Body of pancreas (tissue), 4 donors: ENCODE results near the gene RIMKLB. TPM values are rescaled to one million over a fixed set of nuclear protein-coding genes. Genes with fewer than 3 reads are reported as not detected.
A peak's percentile ranks its signal among the peaks of the same experiment; 100 is the strongest.

Source experiments
- ATAC-seq: fragments of 150-250 bp; one replicate; pipeline ENCODE4 v1.9.1; 2016
- DNase-seq, 4 donors: peaks; one replicate each; pipeline ENCODE4 v3.0.0-alpha.2; 2019
- H3K27ac ChIP-seq, 4 donors: fragments of 200-600 bp; sonication (generic); 1 replicate in 3 of 4; 2 replicates in 1 of 4; pipeline versions ENCODE4 v1.5.1 to v1.6.1; 2016 to 2019; ENCODE audit warnings: mild to moderate bottlenecking in 1 of 4, mixed read lengths in 1 of 4, moderate library complexity in 1 of 4
- H3K27me3 ChIP-seq, 2 donors: fragments of 200-600 bp; sonication (generic); one replicate each; pipeline ENCODE4 v1.6.0; 2016; ENCODE audit warnings: mild to moderate bottlenecking in 1 of 2
- H3K36me3 ChIP-seq, 2 donors: fragments of 200-600 bp; sonication (generic); replicated peaks in 1 of 2; 2 replicates each; pipeline ENCODE4 v1.5.1; 2016; ENCODE audit warnings: low read depth in 2 of 2; ENCODE audit not compliant: insufficient read depth in 1 of 2
- H3K4me1 ChIP-seq: fragments of 200-600 bp; sonication (generic); one replicate; pipeline ENCODE4 v1.6.0; 2016
- H3K4me3 ChIP-seq, 2 donors: fragments of 200-600 bp; sonication (generic); 1 replicate in 1 of 2; 2 replicates in 1 of 2; pipeline ENCODE4 v1.5.1; 2016 to 2019
- H3K9me3 ChIP-seq, 3 donors: fragments of 200-600 bp; sonication (generic); 1 replicate in 2 of 3; 2 replicates in 1 of 3; pipeline ENCODE4 v1.5.1; 2016
- CTCF ChIP-seq, 7 experiments: fragments of 450-650 bp in 4 of 7; fragments of 200-600 bp in 3 of 7; sonication (generic) in 3 of 7; IDR thresholded peaks; one replicate each; pipeline ENCODE4 v1.5.1; 2016 to 2019; ENCODE audit warnings: antibody characterized with exemption in 7 of 7
- POLR2A ChIP-seq, 3 donors: fragments of 450-650 bp; IDR thresholded peaks; one replicate each; pipeline ENCODE4 v1.6.1; 2016; ENCODE audit warnings: antibody characterized with exemption in 3 of 3, mild to moderate bottlenecking in 2 of 3
- WGBS, 2 donors: methylation state at CpG; one replicate each; pipeline ENCODE4 v1.1.5; 2017; 5-methylcytosine and 5-hydroxymethylcytosine counted together
- intact Hi-C: fragments of 100-400 bp; cut with DNase I; formaldehyde crosslinking; loops from one replicate; pipeline ENCODE4 v1.15.1; 2023
- total RNA-seq, 2 donors: library from RNA; depleted of rRNA; stranded (reverse); fragments of >200 nt; gene quantifications; one replicate each; pipeline ENCODE4 v1.1.0, GENCODE V29; 2016

RIMKLB gene
- total RNA-seq, 2 donors from 2014 or later: 18.1 to 19.5 TPM

GRCh38 chr12:8661016-8661415 is 36.8 kb upstream of the RIMKLB start:
- Histone ChIP-seq H3K4me1 (no peaks in the 10 kb centered on the region), H3K27me3 (no peaks in the 10 kb centered on the region), H3K4me3 (no peak overlapping the region), H3K27ac (no peak overlapping the region), H3K9me3 (no peaks in the 10 kb centered on the region), H3K36me3 (no peaks in the 10 kb centered on the region)
- WGBS, 2 donors: 75 to 83% methylated on average over 3 of the region's 3 CpGs
- no peak for ATAC-seq
- TF ChIP-seq POLR2A (IDR thresholded peaks at IDR 0.05) (no peak), CTCF (IDR thresholded peaks at IDR 0.05) (no peak)
- intact Hi-C loops: no loop called here
- no peak for DNase-seq

GRCh38 chr12:8661751-8662150 is 36.0 kb upstream of the RIMKLB start:
- DNase-seq (no peak), ATAC-seq (no peak)
- no peak overlapping the region for H3K4me3 ChIP-seq
- H3K27me3 ChIP-seq: no peaks in the 10 kb centered on the region
- H3K9me3 ChIP-seq: no peaks in the 10 kb centered on the region
- no peak overlapping the region for H3K27ac ChIP-seq
- TF ChIP-seq CTCF (IDR thresholded peaks at IDR 0.05) (no peak), POLR2A (IDR thresholded peaks at IDR 0.05) (no peak)
- no peaks in the 10 kb centered on the region for H3K4me1 ChIP-seq
- 65 to 69% methylated on average over 3 of the region's 3 CpGs for WGBS, 2 donors
- no peaks in the 10 kb centered on the region for H3K36me3 ChIP-seq
- intact Hi-C loops: no loop called here

- WGBS, 2 donors: 68 to 69% methylated on average over 6 of the region's 6 CpGs
- intact Hi-C loops: no loop called here
- DNase-seq (no peak), ATAC-seq (no peak)
- Histone ChIP-seq H3K9me3 (no peaks in the 10 kb centered on the region), H3K4me3 (no peak within 1 kb of the TSS), H3K4me1 (no peaks in the 10 kb centered on the region), H3K36me3 (no peaks in the 10 kb centered on the region), H3K27ac (no peak within 1 kb of the TSS), H3K27me3 (no peaks in the 10 kb centered on the region)
- TF ChIP-seq POLR2A (IDR thresholded peaks at IDR 0.05) (no peak), CTCF (IDR thresholded peaks at IDR 0.05) (no peak)
Measured at GRCh38 chr12:8662593-8662992, 35.2 kb upstream of the RIMKLB start, which contains the start of gene MFAP5. Gene MFAP5 (minus strand): TSS chr12:8662826. CDS start chr12:8662104, 722 bp downstream.

GRCh38 chr12:8664228-8664913 is 33.4 kb upstream of the RIMKLB start:
- Histone ChIP-seq H3K27me3 (no peaks in the 10 kb centered on the region), H3K9me3 (no peaks in the 10 kb centered on the region), H3K27ac (no peak overlapping the region), H3K4me3 (no peak overlapping the region), H3K4me1 (no peaks in the 10 kb centered on the region), H3K36me3 (no peaks in the 10 kb centered on the region)
- intact Hi-C loops: no loop called here
- ATAC-seq: peak; percentile 40
- TF ChIP-seq POLR2A (IDR thresholded peaks at IDR 0.05) (no peak), CTCF (IDR thresholded peaks at IDR 0.05) (no peak)
- peak in 1 of 4 donors; percentile 34 for DNase-seq
- WGBS, 2 donors: 57 to 69% methylated on average over 5 of the region's 5 CpGs

- DNase-seq: no peak
Measured at GRCh38 chr12:8665759-8666158, 32.0 kb upstream of the RIMKLB start.

More at GRCh38 chr12:8665759-8666158, 32.0 kb upstream of the RIMKLB start:
- Histone ChIP-seq H3K9me3 (no peaks in the 10 kb centered on the region), H3K36me3 (no peaks in the 10 kb centered on the region), H3K4me1 (no peaks in the 10 kb centered on the region), H3K27ac (no peak overlapping the region), H3K4me3 (no peak overlapping the region), H3K27me3 (no peaks in the 10 kb centered on the region)
- 68 to 69% methylated on average over 4 of the region's 4 CpGs for WGBS, 2 donors
- intact Hi-C loops: no loop called here
- TF ChIP-seq CTCF (IDR thresholded peaks at IDR 0.05) (no peak), POLR2A (IDR thresholded peaks at IDR 0.05) (no peak)
- no peak for ATAC-seq
